ENCODE data around the gene PTGES2. TPM values are rescaled to one million over a fixed set of nuclear protein-coding genes. Genes with fewer than 3 reads are reported as not detected.
A peak's percentile ranks its signal among the peaks of the same experiment; 100 is the strongest.

PTGES2 gene
- polyA plus RNA-seq, 1 of the 3 experiments (the other 2 are of a cell fraction): 141 TPM

GRCh38 chr9:128093011-128093410 is 34.5 kb downstream of the PTGES2 start:
- Histone ChIP-seq H3K27me3 (ENCODE audit: insufficient read depth) (no peaks in the 10 kb centered on the region), H3K9me2 (no peaks in the 10 kb centered on the region), H4K20me1 (ENCODE audit: insufficient read depth) (no peaks in the 10 kb centered on the region), H3K79me2 (ENCODE audit: insufficient read depth) (peaks cover 88% of the 10 kb centered on the region), H3K4me3 (ENCODE audit: low read depth in 2 of 2, low read length in 1 of 2) (peak overlapping the region; percentile 12 to 49; a peak in 2 of 4 replicates), H3F3A (replicated peaks; ENCODE audit: insufficient read depth) (peaks cover 29% of the 10 kb centered on the region), H3K4me1 (ENCODE audit: control insufficient read depth in 1 of 2, insufficient read depth in 2 of 2, low read depth in 1 of 2, low read length in 1 of 2) (peaks cover 45 to 46% of the 10 kb centered on the region in 2 experiments), H3K4me2 (peak overlapping the region; percentile 92), H3K9ac (peak overlapping the region; percentile 67), H3K9me3 (no peaks in the 10 kb centered on the region), H3K27ac (ENCODE audit: low read depth in 2 of 2, low read length in 1 of 2) (peak overlapping the region; percentile 53 to 96), H2AFZ (ENCODE audit: low read depth) (no peak overlapping the region), H3K36me3 (replicated peaks in 1 of 2; ENCODE audit: control insufficient read depth in 1 of 2, insufficient read depth in 2 of 2, low read length in 1 of 2) (peaks cover 0 to 2% of the 10 kb centered on the region in 2 experiments)
- ChIA-PET POLR2A (no interaction called here), CTCF (interaction anchor here (1.0 to 18.8 kb wide), 7 partner anchors 9 to 35 kb away, joined by 3 to 246 read pairs (median 4); partner anchors contain the start of gene NAIF1)
- no peak for DNase-seq
- TF ChIP-seq GABPA (IDR thresholded peaks at IDR 0.05; ENCODE audit: low read depth): no peak
- TF ChIP-seq RAD21 (IDR thresholded peaks at IDR 0.05; ENCODE audit: low read length): no peak
- TF ChIP-seq EZH2phosphoT487 (IDR thresholded peaks at IDR 0.05; ENCODE audit: borderline replicate concordance, low read depth): no peak
- no peak for TF ChIP-seq NRF1 (IDR thresholded peaks at IDR 0.05; ENCODE audit: low read depth, low read length)
- no peak for TF ChIP-seq MXI1 (IDR thresholded peaks at IDR 0.05; ENCODE audit: low read depth, low read length)
- no peak for TF ChIP-seq MEF2A (IDR thresholded peaks at IDR 0.05; ENCODE audit: borderline replicate concordance, low read depth)
- no peak for TF ChIP-seq TAF1 (IDR thresholded peaks at IDR 0.05; ENCODE audit: borderline replicate concordance, low read depth, low read length)
- no peak for TF ChIP-seq PBX3 (IDR thresholded peaks at IDR 0.05)
- no peak for TF ChIP-seq FOXM1 (IDR thresholded peaks at IDR 0.05; ENCODE audit: low read depth)
- no peak for TF ChIP-seq RXRA (IDR thresholded peaks at IDR 0.05; ENCODE audit: borderline replicate concordance, low read depth)
- no peak for TF ChIP-seq NFIC (IDR thresholded peaks at IDR 0.05; ENCODE audit: borderline replicate concordance)
- TF ChIP-seq JUND (IDR thresholded peaks at IDR 0.05): no peak
- TF ChIP-seq GATA2 (CRISPR knock-in tag; IDR thresholded peaks at IDR 0.05): no peak
- TF ChIP-seq, protein P1, sequence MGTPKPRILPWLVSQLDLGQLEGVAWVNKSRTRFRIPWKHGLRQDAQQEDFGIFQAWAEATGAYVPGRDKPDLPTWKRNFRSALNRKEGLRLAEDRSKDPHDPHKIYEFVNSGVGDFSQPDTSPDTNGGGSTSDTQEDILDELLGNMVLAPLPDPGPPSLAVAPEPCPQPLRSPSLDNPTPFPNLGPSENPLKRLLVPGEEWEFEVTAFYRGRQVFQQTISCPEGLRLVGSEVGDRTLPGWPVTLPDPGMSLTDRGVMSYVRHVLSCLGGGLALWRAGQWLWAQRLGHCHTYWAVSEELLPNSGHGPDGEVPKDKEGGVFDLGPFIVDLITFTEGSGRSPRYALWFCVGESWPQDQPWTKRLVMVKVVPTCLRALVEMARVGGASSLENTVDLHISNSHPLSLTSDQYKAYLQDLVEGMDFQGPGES (IDR thresholded peaks at IDR 0.05; ENCODE audit: low read depth, low read length): no peak
- no peak for TF ChIP-seq SIN3A (IDR thresholded peaks at IDR 0.05; ENCODE audit: borderline replicate concordance, low read depth, low read length)
- TF ChIP-seq CTCF (IDR thresholded peaks at IDR 0.05): no peak
- TF ChIP-seq, protein P2, sequence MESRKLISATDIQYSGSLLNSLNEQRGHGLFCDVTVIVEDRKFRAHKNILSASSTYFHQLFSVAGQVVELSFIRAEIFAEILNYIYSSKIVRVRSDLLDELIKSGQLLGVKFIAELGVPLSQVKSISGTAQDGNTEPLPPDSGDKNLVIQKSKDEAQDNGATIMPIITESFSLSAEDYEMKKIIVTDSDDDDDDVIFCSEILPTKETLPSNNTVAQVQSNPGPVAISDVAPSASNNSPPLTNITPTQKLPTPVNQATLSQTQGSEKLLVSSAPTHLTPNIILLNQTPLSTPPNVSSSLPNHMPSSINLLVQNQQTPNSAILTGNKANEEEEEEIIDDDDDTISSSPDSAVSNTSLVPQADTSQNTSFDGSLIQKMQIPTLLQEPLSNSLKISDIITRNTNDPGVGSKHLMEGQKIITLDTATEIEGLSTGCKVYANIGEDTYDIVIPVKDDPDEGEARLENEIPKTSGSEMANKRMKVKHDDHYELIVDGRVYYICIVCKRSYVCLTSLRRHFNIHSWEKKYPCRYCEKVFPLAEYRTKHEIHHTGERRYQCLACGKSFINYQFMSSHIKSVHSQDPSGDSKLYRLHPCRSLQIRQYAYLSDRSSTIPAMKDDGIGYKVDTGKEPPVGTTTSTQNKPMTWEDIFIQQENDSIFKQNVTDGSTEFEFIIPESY (IDR thresholded peaks at IDR 0.05; ENCODE audit: borderline replicate concordance, low read depth): no peak
- WGBS (ENCODE audit: low lambda C conversion rate): 66% methylated on average over 4 of the region's 4 CpGs
